NOMO-1 treated with dmso at 0.1 percent for 144 hours (cell line): ENCODE data around the gene THAP7.
"Not testable (repeated sequence)": the region's sequence is repeated elsewhere in the genome, so short reads cannot be mapped to it uniquely, and the experiment has no call there.

Experiments
- DNase-seq: peaks from one replicate; lab custom pipeline; 2025; ENCODE audit not compliant: unreplicated experiment; lab: John Stamatoyannopoulos, UW

Gene THAP7

DNA sequence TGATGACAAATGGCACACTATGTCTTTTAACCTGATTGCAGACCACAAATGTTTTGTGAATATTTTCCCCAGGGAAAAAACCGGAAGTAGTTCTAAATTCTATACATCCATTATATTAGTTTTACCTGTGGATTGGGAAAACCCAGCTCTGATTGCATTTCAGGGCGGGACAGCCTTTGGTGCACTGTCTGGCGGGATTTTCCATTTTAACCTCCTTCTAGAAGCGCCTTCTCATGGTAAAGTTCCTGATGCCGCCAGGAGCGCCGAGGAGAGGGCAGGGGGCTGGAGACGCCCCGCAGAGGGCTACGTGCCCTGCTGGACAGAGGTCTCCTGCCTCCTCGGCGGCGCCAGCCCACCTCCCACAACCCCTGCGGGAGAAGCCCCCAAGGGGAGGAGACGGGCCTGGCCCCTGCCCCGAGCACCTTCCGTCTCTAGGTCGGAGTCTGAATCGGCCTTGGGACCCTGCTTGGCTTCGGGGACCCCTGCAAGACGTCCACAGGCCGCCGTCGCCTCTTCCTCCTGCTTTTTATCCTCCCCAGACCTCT, 11.8 kb upstream of the THAP7 start:
- no peak for DNase-seq

DNA sequence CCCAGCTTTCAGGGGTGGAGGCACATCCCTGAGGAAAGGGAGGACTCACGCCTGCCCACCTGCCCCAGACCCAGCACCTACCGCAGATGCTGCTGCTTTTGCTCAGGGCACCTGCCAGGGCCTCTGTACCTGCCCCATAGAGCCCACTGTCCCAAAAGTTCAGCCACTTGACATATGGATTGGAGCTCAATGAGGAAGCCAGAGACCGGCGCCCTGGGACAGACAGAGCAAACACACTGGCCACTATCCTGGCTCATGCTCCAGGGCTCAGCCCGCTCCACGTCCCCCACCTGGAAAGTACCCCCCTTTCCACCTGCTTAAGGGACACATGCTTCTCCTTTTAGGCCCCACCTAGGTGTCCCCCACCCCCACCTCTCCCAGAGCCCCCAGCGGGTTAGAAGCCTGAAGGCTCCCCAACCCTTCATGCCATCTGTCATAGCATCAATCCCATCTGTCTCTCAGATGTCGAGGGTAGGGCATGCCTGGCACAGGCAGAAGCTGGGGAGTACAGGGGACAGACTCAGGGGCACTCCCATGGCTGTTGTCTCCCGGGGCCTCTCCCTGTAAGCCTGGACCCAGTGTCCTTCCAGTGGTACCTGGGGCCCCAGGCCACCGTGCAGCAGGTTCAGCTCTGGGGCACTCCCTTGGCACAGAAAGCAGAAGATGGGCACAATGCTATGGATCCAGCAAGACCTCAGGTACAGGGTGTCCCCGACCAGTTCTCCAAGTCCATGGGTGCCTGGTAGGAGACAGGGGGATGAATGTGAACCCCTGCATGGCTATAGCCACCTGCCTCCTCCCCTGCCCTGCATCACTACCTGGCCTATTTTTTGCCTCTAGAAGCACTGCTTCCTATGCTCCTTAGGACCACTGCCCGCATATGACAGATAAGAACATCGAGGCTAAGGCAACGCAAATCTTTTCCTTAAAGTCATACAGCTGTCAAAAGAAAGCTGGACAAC, 10.8 kb upstream of the THAP7 start:
- DNase-seq = no peak

DNA sequence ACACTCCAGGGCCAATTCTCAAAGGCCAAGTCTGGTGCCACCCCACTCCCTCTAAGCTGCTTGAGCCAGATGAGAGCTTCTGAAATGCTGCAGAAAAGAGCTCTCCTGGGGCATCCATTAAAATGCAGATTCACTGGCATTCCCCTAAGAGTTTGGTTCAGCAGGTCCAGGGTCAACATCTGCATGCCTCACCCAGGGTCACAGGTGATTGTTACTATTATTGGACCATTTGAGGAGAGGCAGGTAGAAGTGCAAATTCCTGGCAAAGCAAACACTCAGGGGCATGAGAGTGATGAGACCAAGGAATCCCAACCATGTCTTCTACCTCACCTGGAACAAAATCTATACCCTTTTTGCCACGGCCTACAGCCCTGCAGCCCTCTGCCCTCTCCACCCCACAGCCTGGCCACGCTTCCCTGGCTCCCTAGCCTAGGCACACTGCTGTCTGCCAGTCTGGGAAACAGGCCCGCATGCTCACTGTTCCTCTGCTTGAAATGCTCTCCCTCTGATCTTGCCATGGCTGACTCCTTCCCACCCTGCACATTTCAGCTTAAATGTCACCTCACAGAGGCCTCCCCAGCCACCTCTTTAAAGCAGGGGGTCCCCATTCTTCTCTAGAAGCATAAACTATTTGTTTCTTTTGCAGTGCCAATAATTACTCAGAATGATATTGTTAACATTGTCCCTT, 8.7 kb upstream of the THAP7 start:
- DNase-seq = no peak

DNA sequence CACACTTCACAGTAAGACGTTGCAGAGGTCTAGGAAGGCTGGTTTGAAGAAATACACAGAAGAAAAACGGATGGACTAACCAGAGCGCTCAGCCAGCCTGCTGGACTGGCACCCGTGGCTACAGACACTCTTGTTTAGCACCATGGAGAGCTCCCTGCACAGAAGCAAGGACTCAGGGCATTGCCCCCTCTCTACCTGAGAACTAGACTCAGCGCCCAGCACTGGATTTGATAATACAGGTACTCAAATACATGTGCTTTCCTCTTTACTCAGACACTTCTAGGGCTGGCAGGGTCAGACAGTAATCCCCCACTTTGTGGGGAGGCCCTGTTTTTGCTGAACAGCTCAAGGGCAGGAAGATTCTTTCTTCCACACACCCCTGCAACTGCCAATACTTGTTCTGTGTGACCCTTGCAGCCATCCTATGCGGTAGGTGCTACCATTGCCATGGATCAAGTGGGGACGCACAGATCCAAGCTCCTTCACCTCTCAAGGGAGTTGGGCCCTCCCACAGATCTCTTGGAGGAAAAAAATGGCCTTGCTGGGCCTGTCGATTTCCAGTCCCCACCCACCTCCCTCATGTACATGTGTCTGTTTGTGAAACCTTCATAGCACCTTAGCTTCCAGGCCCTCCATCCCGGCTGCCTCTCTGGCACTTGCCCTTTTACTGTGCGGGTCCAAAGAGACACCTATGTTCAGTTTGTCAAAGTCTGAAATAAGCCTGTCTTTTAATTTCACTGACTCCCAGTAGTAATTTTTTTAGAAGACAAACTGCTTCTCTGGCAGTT, 7.9 kb upstream of the THAP7 start:
- no peak for DNase-seq

DNA sequence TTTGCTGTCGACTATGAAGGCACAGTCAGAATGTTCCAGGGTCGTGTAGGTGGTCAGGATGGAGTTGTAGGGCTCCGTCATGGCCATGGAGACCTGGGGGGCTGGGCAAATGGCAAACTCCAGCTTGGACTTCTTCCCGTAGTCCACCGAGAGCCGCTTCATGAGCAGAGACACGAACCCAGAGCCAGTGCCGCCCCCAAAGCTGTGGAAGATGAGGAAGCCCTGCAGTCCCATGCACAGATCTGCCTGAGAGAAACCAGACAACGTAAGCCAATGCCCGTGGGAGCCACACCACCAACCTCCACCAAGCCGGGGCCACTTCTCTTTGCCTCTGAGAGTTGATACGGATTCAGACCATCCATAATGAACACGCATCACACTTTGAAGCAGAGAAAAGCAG, 7.3 kb upstream of the THAP7 start:
- not testable (repeated sequence) for DNase-seq

DNA sequence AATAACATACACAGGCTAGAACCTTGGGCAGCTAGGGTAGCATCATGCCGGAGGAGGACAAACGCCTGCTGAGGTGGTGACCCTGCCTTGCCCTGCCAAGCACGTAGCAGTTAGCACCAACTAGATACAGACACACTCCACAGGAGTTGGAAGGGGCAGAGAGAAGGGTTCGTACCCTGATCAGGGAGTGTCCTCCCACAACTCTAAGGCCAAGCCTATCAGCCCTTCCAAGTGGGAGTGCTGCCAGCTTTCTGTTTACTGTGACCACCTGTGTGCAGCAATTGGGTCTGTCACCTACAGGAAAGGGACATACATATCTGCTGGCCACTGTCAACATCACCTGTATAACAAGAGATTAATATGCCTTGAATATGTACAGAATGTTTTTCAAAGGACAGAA, 1.9 kb upstream of the THAP7 start:
- DNase-seq = no peak

DNA sequence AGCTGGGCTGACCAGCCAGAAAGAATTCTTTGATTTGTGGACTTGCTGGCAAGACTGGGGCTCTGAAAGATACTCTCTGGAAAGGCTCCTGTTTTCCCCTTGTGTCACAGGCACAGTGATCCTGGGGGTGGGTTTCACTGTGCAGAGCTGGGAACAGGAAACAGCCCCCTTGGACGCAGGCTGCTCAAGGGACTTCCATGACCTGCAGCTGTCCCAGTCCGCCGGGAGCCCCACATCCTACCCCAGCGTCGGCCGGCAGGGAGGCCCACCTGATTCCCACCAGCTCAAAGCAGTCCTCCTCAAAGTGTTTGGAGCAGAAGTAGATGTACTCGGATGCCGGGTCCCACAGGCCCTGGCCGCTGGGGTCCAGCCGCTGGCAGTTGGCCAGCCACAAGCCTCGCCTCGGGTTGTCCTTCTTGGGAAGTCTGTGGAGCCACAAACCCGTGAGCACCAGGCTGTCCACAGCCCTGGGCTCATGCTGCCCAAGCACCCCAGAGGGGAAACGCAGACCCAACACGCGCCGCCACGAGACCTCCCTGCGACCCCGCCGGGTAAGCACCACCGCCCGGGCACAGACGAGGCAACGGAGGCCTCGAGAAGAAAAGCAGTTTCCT, 824 bp downstream of the THAP7 start:
- no peak for DNase-seq

DNA sequence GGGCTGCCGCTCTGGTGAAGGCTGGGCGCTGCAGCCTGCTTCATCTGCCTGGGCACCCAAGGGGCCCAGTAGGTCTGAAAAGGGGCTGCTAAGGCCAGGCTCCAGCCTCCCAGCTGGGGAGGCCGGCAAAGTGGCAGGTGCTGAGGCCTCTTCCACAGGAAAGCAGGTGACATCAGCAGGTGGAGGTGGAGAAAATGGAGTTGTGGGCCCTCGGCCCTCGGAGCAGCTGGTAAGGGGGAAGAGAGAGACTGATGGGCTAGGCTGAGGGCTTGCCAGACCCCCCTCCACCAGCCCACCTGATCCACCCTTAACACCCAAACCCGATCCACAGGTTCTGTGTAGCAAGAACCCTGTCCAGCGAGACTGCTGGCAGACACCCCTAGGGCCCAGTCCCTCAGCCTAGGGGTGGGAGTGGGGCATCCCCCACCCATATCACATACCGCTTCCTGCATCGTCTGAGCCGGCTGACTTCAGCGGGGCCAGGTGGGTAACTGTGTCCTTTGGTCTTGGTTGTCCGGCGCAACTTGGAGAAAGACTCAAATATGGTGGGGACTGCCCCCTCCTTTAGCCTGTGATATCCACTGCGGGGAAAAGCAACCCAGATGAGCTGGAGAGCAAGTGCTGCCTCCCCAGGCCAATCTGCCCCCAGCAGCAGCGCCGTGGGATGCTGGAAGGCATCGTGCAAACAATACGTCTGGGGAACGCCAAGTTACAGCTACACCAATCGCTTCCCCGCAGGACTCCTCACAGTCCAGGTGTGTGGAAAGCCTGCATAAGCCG, 1.5 kb downstream of the THAP7 start:
- DNase-seq = no peak

DNA sequence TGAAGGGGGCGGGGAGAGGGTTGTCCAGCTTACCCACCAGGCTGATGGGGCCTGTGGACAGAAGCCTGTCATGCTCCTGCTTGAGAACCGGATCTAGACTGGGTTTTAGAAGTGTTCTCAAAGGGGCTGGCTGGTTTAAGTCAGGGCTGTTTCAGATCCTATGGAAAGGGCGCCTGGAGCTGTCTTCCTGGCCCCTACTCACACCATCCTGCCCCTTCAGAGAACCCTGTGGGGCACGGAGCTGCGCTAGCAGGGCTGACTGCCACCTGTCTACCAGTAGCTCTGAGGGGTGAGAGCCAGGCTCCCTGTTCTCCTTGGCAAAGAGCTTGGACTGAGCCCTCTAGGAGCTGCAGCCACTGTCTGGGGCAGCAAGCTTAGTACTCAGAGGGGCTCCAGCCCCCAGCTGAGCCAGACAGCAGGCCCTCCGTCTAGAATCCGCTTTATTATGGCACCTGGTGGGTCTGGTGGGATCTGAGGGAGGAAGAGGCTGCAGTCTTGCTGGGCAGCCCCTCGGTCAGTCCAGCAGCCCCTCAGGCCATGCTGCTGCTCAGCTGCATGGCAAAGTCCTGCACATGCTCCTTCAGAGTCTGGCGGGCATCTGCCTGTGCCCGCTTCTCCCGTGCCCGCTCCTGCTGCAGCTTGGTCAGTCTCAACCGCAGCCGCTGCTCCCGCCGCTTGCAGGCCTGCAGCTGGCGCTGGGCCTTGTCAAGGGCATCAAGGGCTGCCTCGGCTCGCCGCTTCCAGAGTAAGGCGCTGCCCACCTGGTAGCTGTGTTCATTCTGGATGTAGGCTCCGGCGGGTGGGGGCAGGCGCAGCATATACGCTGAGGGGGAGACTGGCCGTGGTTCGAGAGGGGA, 2.3 kb downstream of the THAP7 start:
- DNase-seq = no peak

DNA sequence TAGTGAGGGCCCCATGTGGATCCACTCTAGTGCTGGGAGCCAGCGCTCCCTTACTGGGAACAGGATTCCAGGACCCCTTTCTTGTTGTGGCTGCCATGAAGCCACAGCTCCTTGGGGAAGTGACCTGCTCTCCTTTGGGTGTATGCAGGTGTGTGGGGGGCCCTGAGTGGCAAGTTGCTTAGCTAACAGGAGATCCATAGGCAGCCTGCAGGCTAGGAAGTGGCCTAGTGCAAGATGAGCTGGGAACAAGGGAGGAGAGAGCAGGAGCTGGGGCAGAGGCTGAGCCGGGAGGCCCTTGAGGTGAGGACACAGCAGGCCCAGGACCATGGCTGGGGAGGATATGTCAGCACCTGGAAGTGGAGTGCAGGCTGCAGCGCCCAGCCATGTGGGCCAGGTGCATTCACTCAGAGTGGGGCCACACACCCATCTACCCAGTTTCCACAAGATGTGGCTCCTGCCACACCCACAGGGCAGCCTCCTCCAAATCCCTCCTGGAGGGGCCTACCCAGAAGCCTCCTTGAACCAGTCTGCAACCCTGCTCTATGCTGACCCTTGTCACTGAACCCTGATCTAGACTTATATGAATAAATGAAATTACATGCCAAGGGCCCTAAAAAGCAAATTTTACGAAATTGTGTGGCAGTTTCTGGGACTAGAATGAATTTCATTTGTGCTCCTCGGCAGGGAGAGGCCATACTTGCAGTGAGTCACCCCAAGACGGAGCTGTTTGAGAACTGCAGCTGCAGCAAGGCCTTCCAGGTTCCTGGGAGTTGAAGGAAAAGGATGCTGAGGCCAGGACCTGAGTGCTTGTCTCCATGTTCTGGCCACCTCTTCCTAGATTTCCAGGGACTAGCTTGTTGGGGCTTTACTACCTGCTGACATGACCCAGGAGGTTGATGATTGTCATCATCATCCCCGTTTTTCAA, 3.2 kb downstream of the THAP7 start:
- no peak for DNase-seq

DNA sequence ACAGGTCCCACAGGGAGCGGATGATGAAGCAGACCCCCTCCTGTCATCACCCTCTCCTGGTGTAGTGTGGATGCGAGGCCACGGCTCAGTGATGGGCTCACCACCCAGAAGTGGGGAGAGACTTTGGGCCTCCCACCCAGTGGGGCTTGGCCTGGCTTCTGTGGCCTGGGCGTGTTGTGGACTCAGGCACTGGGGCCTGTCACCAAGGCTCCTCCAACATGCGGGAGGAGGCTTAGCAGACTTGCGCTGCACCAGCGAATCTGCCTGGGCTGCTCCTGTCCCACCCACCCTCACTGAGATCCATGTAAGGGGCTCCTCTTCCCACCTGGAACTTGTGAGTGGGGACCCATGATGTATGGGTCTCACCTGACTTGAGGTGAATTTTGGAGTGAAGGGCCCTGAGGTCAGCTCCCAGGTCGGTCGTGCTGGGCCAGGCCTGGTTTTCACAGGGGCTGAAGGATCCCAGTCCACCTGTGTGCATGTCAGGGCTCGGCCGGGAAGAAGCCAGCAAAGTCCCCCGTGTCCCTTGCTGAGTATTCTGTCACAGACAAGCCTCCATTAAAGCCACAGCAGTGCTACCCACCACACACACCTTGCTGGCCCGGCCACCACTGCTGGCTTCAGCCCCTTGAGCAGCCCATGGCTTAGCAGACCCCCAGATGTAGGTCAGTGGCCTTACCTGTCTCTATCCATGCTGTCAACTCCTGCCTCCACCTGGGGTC, 4.2 kb downstream of the THAP7 start:
- DNase-seq = no peak

DNA sequence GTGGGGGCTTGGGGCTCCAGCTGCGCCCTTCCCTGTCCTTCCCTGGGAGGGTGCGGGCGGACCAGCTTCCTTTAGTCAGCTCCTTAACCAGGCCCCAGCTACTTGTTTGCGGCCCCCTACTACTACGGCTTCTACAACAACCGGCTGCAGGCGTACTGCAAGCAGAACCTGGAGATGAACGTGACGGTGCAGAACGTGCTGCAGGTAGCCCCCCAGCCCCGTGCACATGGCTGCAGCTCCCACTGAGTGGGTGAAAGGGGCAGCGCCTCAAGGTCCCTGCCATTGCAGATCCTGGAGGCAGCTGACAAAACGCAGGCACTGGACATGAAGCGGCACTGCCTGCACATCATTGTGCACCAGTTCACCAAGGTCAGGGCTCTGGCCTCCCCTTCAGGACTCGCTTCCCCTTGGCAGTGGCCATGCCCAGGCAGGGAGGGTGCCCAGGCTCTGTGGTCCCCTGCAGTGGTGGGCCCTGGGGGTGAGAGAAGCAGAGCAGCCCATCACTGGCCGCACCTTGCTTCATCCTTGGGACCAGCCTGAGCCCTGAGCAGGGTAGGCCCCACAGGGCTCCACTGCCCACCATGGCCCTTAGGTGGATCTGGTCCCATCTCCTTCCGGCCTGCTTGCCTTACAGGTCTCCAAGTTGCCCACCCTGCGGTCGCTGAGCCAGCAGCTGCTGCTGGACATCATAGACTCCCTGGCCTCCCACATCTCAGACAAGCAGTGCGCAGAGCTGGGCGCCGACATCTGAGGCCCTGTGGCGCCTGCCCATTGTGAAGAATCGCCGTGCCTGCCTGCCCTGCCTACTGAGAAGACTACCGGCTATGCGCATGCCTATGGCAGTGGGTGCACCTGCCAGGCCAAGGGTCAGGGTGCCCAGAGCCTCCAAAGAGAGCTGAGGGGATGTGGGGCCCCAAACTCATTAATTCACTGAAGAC, 5.1 kb downstream of the THAP7 start:
- DNase-seq = no peak

DNA sequence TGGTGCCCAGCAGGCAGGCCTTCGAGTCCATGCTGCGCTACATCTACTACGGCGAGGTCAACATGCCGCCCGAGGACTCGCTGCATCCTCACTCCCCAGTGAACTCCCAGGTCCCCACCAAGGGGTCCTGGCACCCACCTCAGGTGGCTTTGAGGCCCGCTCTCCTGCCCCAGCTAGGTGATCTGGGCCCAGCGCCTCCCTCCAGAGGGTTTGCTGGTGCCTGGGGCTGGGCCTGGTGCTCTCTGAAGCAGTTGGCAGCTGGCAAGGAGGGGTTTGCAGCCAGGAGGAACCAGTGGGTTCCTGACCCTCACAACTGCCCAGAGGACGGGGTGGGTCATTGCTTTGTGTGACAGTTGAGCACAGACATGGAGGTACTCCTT, 5.9 kb downstream of the THAP7 start:
- DNase-seq = no peak

DNA sequence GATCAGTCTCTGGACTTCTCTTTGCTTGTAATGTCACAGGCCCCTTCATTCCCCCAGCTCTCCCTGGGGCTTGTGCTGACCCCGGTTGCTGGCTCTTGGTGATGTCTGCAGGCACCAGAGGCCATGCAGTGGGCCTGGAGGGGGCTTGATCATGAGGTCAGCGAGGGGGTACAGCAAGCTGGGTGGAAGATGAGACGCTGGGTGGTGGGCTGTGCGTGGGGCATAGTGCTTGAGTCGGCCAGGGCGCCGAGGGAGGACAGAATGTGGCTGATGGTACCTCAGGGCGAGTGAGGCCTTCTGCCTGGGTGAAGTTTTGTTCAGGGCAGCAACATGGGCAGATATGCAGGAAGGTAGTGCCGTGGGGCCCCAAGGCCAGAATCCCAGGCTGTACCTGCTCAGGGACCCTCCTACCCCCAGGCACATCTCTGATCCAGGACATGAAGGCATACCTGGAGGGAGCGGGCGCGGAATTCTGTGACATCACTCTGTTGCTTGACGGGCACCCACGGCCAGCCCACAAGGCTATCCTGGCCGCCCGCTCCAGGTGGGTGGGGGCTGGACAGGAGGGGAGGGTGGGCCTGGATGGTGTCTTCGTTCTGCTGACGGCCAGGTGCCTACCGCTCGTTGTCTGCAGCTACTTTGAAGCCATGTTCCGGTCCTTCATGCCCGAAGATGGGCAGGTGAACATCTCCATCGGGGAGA, 6.4 kb downstream of the THAP7 start:
- no peak for DNase-seq

DNA sequence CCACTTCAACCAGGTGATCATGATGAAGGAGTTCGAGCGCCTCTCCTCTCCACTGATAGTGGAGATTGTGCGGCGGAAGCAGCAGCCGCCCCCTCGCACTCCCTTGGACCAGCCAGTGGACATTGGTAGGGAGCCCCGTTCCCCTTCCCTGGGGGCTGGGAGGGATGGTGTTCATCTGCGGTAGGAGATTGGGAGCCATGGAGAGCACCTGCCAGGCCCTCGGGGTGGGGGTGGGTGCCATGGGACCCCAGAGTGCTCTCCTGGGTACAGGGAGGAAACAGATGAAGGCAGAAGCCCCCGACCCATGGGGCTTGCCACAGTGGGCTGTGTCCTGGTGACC, 7.0 kb downstream of the THAP7 start:
- DNase-seq = no peak
